Ramos (cell line): Measurements from ENCODE around the gene LRRC4C.

ENCODE experiments used
- in situ Hi-C: fragments of 300-500 bp; cut with MboI; formaldehyde crosslinking; loops from one replicate; pipeline ENCODE4 v1.14.3; 2022; ENCODE audit warnings: low sequenced_read_pairs; ENCODE audit not compliant: unreplicated experiment

Gene LRRC4C

DNA sequence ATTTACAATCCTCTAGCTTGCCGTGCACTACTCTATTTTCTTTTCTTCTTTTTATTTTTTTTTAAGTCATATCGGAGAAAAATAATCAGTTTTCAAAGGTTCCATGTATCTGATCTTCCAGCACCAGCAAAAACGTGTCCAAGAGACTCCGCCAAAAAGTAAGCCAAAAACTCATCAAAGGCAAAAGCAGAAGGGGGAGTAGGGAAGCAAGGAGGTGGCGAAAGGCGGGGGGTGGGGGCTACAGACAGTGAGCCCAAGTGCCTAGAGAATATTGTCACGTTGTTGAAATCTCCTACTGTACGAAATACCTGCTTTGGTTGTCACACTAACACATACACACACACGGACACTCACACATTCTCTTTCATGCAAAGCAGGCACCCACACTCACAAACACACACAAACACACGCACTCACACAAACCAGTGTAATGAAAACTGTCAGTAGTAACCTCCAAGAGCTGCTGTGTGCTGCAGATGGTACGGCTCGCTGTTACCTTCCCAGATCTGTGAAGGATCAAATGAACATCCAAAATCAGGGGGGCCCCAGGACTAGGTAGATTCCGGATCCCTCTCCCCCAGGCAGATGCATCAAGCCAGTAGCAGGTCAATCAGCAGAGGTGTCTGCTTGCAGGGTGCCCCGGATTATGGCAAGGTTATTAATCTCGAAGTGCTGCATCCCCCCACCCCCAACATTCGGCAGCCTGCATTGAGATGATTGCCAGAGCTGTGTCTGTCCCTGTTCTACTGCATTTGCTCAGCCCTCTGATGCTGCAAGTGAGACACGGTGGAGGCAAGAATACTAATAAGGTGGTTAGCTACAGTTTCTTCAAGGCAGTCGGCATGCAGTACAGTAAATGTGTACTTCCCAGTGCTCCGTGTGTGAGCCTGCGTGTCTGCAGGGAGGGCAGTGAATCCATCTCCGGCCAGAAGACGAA, at the start of gene LRRC4C:
Gene LRRC4C, minus strand, starts transcription at position 188 of the 937 bp plus-strand sequence.
- in situ Hi-C loops, result loop anchor here (25.0 kb wide), 2 partner anchors 1078 to 1828 kb away; no protein-coding TSS in a partner anchor

DNA sequence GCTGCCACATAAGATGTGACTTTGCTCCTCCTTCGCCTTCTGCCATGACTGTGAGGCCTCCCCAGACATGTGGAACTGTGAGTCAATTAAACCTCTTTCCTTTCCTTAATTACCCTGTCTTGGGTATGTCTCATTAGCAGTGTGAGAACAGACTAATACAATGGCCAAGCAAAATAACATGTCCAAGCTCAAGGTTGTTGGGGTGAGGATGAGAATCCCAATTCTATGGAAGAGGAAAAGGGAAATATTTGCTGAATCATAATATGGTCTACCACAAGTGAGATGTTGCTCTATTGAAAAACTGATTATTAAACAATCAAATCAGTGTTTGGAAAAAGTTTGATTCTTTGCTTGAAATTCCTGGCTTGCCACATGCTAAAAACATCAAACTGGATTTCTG, 48.7 kb upstream of the LRRC4C start:
- in situ Hi-C loops, result no loop called here

DNA sequence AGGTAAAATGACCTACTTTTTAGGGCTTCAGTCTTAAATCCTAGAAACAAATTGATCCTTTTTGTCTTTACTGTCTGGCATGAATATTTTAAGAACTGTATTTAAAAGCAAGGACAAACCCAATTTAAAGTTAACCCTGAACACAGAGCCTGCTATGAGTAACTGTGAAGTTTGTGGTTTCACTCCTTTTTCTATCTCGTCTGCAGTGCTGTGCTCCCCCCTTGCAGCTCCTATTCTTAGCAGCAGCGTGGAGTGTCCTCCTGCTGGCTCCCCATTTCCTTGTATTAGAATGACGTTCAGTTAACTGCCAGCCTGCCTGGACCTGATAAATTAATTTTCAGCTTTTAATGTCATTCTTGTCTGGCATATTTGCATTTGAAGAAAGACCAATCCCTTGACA, 40.0 kb upstream of the LRRC4C start:
- in situ Hi-C loops, result no loop called here

DNA sequence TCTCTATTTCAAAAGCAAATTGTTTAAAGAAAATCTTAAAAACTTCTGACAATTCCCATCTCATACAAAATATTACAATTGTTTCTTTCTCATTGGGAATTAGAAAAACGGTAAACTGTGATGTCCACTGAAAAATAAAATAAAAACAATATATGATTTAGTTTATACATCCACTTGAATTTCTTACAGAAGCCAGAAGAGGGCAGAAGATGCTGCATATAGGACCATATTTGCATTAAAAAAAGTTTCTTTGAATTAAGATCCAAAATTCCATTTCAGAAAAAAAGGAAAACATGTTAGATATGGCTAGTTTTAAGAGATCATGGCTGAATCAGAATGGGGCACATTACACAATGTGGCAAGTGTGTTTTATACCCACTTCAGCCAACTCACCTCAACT, 39.3 kb upstream of the LRRC4C start:
- in situ Hi-C loops, result no loop called here

DNA sequence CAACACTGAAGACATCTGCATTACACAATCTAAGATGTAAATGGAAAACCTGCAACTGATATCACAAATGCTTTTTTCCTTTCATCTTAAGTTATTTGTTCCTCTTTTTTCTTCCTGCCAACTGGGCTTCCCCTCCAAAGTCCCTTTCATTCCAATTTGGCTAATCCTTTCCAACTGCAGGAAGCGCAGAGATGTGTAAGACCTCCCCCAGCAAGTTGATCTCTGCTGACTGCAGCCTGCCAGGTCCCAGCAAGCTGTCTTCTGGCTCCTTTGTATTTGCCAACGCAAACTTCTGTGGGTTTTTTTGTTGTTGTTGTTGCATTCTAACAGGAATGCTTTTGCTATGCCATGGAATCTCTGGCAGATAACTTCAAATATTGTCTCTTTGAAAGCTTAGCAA, 38.5 kb upstream of the LRRC4C start:
- in situ Hi-C loops, result no loop called here

DNA sequence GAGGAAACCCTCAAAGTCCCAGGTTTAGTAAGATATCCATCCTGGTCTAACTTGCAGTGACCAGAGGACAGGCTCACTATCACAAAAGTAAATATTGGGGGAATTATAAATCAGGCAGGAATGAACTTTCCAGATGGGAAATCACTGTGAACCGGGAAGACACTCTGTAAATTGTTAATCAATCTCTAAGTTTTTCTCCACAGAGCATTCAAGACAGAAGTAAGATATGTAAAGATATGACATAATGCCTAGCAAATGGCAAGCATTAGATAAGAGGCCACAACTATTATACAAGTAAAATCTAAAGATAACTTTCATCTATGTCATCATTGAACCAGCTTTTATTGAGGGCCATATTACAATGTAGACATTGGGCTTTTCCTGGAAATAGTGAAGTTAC, 35.3 kb upstream of the LRRC4C start:
- in situ Hi-C loops, result no loop called here

DNA sequence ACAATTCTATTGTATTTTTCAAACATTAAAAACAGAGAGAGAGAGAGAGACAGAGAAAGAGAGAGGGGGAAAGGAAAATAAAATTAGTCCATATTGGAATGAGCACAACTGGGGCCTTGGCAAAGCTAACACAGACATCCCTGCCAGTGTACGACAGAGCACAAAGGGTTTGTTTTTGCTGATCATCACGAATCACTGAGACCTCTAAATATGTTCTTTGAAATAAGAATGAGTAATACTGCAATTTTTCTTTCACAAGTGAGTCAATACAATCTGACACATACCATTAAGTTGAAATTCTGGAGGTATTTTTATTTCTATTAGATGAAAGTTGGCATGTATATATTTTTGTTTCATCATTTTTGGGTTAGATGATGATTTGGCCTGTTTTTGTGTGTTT, 27.0 kb upstream of the LRRC4C start:
- in situ Hi-C loops, result no loop called here

DNA sequence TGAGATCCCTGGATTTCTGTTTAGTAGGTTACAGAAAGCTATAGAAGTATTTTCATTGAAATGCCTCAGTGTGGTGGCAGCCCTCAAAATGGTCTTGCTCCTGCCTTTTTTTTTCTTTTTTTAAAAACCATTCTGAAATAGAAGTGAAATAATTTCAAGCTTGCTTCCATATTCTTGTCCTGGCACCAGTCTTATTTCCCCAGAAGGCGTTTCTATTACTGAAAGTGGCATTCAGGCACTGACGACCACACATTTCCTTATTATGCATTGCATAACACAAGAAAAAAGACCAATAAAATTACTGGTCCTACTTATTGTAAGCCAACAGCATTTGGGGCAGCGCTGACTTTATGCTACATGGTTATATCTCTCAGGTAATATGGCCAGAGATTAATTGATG, 24.5 kb upstream of the LRRC4C start:
- in situ Hi-C loops, result no loop called here

DNA sequence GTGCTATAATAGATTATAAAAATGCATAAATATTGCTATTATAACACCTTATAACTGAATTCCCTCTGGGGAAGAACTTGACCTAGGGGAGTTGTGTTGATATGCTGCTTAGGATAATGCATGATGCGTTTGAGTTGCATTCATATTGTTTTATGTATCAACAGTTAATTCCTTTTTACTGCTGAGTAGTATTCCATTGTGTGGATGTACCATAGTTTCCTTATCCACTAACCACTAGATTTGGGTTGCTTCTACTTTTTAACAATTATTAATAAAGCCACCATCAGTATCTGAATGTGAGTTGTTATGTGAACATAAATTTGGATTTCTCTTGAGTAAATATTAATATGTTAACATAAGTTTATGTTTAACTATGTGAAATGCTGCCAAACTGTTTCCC, 19.7 kb upstream of the LRRC4C start:
- in situ Hi-C loops, result no loop called here

DNA sequence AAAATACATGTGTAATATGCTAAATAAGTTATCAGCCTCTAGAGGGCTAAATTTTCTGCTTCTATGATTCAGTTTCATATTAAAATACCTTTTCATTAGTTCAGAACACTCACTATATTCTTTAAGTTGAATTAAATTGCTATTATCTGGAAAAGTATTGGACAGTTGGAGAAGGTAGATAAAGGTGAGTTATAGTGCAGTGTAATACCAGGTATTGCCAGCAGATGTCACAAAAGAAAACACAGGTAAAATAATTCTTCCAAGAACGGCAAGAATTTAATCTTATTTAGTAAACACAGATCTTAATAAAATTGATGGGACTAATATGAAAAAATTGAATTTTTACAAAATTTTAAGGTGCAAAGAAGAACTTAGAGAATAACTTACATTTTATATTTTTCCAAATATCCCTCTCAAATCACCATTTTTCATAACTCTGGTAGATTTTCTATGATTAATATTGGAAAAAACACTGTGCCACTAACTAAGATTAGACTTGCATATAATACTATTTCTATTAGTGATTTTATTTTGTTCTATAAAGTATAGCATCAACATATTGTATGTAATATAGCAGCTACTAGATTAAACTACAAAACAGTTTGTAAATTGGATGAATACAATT, 1.7 kb upstream of the LRRC4C start:
- in situ Hi-C loops, result loop anchor here (25.0 kb wide), 2 partner anchors 1076 to 1826 kb away; no protein-coding TSS in a partner anchor

DNA sequence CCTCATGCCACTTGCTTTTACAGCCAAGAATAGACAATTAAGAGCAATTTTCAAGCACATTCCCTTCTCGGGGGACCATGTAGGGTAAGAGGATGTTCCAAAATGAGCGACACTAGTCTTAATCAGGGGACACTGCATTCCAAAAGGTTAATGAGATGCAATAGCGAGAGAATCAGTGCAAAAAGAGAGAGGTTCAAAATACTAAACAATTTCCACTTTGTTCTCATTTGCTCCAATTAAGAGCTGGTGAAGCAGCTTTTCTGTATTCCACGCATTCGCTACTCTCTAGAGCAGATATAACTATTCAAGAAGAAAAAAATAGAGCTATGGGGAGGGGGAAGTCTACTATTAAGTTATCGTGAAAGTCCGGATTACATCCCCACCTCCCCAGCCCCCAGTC, 811 bp downstream of the LRRC4C start:
- in situ Hi-C loops, result loop anchor here (25.0 kb wide), 2 partner anchors 1079 to 1829 kb away; no protein-coding TSS in a partner anchor

DNA sequence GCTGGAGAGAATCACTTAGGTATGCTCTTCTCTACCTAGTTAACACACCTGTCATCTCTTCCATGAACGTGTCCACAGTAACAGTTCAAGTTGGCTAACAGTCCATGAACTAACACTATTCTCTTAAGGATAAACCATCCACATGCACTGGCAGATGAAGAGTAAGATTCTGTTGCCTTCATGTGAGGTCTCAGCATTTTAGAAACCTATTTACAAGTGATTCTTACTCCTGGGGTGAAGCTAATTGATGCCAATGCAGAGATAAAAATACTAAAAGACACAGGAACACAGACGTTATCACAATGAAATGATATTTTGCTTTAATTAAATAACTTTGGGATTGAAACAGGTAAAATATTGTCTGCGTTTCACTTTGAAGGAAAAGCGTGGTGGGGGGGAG, 1.3 kb downstream of the LRRC4C start:
- in situ Hi-C loops, result loop anchor here (25.0 kb wide), 2 partner anchors 1079 to 1829 kb away; no protein-coding TSS in a partner anchor

DNA sequence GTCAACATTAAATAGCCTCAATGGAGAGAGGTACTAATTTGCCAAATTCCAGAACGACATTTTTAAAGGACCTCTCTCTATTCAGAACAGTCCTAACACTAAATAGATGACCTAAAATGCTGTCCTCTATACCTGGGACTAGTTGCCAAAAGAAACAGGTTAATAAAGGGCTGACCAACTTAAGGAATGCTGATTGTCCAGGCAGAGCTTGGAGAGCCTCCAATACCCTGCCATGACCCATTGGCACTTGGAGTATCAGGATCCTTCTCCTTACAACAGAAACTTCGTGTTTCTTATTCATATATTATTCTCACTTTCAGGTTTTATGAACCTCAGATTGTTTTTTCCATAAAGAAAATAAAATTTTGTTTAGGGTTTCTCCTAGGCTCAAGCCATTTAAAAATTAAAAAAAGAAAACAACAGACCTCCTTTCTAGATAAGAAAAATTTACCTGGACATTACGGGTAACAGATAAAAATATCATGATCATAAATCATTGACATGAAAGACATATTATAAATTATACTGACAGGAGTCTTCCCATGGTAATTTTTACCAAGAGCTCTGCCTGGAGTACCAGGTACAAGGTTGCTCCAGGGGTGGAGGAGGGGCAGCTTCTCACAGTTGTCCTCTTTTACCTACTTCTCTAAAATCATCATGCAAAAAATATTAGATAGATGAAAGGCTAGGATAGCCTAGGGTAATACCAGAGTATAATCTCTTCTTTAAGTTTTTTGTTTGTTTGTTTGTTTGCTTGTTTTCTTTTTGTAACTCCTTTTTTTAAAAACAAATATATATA, 2.0 kb downstream of the LRRC4C start:
- in situ Hi-C loops, result loop anchor here (25.0 kb wide), 2 partner anchors 1080 to 1830 kb away; no protein-coding TSS in a partner anchor

DNA sequence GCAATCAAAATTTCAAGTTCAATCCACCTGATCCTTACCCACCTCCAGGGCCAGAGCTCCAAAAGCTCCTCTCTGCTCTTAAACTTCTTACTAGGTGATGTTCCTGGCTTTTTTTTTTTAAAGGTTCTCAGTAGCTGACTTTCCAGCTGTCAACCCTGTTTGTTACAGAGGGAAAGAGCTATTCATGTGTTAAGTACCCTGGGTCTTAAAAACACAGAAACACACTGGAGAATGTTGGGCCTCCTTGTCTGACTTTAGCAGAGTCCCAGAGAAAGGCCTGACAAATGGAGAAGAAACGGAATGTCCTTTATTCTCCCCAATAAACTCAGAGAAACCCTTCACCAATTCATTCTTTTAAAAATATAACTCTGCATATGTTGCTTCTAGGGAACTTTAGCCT, 3.2 kb downstream of the LRRC4C start:
- in situ Hi-C loops, result loop anchor here (25.0 kb wide), 2 partner anchors 1081 to 1831 kb away; no protein-coding TSS in a partner anchor

DNA sequence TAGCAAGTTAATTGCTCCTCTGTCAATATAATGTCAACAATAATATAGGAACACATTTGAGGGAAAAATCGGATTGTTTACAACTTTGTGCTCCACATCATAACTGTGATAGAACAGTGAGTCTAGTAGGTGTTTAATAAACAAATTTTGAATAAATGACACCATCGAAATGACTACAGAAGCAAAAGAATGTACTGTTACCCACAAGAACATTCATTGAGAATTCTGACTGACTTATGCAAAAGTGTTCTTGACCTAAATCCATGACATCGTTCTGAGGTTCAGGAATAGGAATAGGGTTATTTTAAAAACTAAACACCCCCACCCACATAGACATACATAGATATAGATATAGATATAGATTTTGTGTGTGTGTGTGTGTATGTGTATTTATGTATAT, 8.4 kb downstream of the LRRC4C start:
- in situ Hi-C loops, result loop anchor here (25.0 kb wide), 2 partner anchors 1086 to 1836 kb away; no protein-coding TSS in a partner anchor

DNA sequence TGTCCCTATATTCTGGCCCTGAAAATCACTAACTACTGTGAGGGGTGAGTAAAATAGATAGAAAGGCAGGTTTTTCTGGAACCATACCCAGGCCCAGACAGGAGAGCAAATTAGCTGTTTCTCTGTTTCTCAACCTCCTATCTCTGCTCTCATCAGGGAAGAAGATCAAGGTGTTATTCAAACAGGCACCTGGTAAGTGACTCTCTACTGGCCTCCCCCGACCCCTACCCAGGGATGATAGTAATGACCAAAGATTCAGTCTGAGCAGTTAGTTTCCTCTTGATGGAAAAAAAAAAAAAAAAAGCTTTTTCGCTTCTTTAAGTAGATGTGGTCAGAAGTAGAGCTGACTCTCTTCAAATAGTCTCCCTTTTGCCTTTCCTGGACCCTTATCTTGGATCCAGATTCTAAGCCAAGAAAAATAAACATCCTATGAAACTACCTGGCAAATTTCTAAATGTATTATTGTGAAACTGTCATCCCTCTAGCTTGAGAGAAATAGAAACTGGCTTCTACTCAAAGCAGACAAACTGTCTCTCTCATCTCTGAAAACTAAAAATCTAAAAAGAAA, 9.9 kb downstream of the LRRC4C start:
- in situ Hi-C loops, result loop anchor here (25.0 kb wide), 2 partner anchors 1088 to 1838 kb away; no protein-coding TSS in a partner anchor

DNA sequence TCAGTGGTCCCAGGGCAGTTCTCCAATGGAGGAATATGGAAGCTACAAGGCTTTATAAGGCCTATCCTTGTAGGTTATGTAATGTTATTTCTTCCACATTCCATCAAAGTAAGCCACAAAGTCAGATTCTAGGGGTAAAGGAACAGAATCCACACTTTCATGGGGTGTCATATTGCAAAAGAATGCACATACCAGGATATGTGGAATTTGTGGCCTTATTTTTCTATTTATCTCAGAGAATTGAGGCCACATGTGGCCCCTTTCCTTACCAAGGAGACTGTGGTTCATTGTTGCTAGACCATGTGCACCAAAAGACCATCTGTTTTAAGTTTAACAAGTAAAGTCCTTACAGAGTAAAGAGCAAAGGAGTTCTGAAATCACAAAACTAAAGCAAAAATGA, 12.9 kb downstream of the LRRC4C start:
- in situ Hi-C loops, result no loop called here

DNA sequence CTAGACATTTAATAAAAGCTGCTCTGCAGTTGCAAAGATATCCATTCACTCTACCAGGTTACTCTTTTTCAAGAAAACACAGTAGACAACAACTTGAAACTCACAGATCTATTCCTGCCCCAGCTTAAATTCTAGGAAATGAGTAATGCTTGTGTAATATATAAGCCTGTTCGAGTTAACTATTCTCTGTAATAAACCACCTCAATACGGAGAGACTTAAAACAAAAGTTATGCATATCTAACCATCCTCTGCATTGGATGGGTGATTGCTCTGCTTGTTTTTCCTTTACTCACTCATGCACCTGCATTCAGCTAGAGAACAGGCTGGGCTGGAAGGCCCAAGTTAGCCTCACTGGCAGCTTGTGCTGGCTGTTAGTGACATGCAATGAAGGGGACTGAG, 13.3 kb downstream of the LRRC4C start:
- in situ Hi-C loops, result no loop called here

DNA sequence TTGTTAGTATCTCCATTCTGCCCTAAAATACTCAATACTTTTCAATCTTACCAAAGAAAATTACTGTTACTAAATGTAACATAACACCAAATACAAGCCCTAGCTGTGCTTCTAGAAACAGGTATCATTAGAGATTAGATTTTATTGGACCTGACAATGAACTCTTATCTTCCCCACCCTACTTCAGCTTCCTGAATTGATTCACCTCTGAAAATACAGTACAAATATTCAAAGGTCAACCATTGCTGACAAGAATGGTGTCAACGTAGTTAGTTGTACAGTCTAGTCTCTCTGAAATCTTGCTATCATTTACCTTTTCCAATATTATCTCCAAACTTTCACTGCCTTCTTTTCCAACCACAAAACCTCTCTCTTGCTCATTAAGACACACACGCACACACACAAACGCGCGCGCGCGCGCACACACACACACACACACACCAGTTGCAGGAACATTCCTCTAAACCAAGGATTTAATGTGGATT, 22.4 kb downstream of the LRRC4C start:
- in situ Hi-C loops, result no loop called here

DNA sequence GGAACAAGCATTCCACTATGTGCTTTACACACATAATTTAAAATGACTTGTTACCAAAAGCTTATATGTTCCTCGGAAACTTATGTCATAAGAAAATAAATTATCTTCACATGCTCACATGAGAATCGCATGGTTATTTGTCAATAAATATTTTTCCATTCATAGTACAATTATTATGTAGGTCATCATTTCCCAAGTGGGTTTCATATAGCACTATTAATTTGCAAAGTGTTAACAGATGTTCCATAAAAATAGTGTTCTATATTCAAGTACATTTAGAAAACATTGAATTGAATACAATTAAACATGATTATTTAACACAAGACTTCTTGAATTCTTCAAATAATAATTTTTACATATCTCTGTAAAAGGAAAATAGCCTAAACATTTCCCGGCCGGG, 23.9 kb downstream of the LRRC4C start:
- in situ Hi-C loops, result no loop called here
